Ishikawa (cell line): ENCODE results near the gene SRC.

Experiments used
- CEBPB ChIP-seq: IDR thresholded peaks from 2 replicates; pipeline ENCODE4 v1.6.1; 2012
- CREB1 ChIP-seq: IDR thresholded peaks from 2 replicates; pipeline ENCODE4 v1.6.1; 2012; ENCODE audit warnings: low read depth
- EGR1 ChIP-seq: IDR thresholded peaks from 2 replicates; pipeline ENCODE4 v1.6.1; 2012
- EP300 ChIP-seq: IDR thresholded peaks from 2 replicates; pipeline ENCODE4 v1.6.1; 2012; ENCODE audit warnings: borderline replicate concordance
- FOXM1 ChIP-seq: IDR thresholded peaks from 2 replicates; pipeline ENCODE4 v1.6.1; 2012; ENCODE audit warnings: low read depth, borderline replicate concordance
- NFIC ChIP-seq: IDR thresholded peaks from 2 replicates; pipeline ENCODE4 v1.6.1; 2012
- RAD21 ChIP-seq: IDR thresholded peaks from 2 replicates; pipeline ENCODE4 v1.6.1; 2012; ENCODE audit warnings: low read depth
- TAF1 ChIP-seq: IDR thresholded peaks from 2 replicates; pipeline ENCODE4 v1.6.1; 2012; ENCODE audit warnings: low read depth, mild to moderate bottlenecking
- TCF12 ChIP-seq: IDR thresholded peaks from 2 replicates; pipeline ENCODE4 v1.6.1; 2012; ENCODE audit warnings: low read depth
- TEAD4 ChIP-seq: IDR thresholded peaks from 2 replicates; pipeline ENCODE4 v1.6.1; 2012
- USF1 ChIP-seq: IDR thresholded peaks from 2 replicates; pipeline ENCODE4 v1.6.1; 2012
- YY1 ChIP-seq: IDR thresholded peaks from 2 replicates; pipeline ENCODE4 v1.6.1; 2012; ENCODE audit warnings: low read depth
- ZBTB7A ChIP-seq: IDR thresholded peaks from 2 replicates; pipeline ENCODE4 v1.6.1; 2012; ENCODE audit warnings: low read depth
- TF ChIP-seq, protein P1 (sequence below): IDR thresholded peaks from 2 replicates; pipeline ENCODE4 v1.6.1; 2012; ENCODE audit warnings: low read depth, mild to moderate bottlenecking
- TF ChIP-seq, protein P2 (sequence below): IDR thresholded peaks from 2 replicates; pipeline ENCODE4 v1.6.1; 2012

The SRC gene

GRCh38 chr20:37353285-37353849 is 7.4 kb downstream of the SRC start:
- TF ChIP-seq CEBPB (no peak), YY1 (no peak), CREB1 (no peak), TAF1 (no peak), FOXM1 (no peak), TCF12 (no peak), EGR1 (no peak), RAD21 (no peak), EP300 (no peak), USF1 (no peak), TEAD4 (no peak), NFIC (no peak), ZBTB7A (no peak)
- TF ChIP-seq, protein P1, sequence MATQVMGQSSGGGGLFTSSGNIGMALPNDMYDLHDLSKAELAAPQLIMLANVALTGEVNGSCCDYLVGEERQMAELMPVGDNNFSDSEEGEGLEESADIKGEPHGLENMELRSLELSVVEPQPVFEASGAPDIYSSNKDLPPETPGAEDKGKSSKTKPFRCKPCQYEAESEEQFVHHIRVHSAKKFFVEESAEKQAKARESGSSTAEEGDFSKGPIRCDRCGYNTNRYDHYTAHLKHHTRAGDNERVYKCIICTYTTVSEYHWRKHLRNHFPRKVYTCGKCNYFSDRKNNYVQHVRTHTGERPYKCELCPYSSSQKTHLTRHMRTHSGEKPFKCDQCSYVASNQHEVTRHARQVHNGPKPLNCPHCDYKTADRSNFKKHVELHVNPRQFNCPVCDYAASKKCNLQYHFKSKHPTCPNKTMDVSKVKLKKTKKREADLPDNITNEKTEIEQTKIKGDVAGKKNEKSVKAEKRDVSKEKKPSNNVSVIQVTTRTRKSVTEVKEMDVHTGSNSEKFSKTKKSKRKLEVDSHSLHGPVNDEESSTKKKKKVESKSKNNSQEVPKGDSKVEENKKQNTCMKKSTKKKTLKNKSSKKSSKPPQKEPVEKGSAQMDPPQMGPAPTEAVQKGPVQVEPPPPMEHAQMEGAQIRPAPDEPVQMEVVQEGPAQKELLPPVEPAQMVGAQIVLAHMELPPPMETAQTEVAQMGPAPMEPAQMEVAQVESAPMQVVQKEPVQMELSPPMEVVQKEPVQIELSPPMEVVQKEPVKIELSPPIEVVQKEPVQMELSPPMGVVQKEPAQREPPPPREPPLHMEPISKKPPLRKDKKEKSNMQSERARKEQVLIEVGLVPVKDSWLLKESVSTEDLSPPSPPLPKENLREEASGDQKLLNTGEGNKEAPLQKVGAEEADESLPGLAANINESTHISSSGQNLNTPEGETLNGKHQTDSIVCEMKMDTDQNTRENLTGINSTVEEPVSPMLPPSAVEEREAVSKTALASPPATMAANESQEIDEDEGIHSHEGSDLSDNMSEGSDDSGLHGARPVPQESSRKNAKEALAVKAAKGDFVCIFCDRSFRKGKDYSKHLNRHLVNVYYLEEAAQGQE: no peak
- TF ChIP-seq, protein P2, sequence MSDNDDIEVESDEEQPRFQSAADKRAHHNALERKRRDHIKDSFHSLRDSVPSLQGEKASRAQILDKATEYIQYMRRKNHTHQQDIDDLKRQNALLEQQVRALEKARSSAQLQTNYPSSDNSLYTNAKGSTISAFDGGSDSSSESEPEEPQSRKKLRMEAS: no peak

DNA sequence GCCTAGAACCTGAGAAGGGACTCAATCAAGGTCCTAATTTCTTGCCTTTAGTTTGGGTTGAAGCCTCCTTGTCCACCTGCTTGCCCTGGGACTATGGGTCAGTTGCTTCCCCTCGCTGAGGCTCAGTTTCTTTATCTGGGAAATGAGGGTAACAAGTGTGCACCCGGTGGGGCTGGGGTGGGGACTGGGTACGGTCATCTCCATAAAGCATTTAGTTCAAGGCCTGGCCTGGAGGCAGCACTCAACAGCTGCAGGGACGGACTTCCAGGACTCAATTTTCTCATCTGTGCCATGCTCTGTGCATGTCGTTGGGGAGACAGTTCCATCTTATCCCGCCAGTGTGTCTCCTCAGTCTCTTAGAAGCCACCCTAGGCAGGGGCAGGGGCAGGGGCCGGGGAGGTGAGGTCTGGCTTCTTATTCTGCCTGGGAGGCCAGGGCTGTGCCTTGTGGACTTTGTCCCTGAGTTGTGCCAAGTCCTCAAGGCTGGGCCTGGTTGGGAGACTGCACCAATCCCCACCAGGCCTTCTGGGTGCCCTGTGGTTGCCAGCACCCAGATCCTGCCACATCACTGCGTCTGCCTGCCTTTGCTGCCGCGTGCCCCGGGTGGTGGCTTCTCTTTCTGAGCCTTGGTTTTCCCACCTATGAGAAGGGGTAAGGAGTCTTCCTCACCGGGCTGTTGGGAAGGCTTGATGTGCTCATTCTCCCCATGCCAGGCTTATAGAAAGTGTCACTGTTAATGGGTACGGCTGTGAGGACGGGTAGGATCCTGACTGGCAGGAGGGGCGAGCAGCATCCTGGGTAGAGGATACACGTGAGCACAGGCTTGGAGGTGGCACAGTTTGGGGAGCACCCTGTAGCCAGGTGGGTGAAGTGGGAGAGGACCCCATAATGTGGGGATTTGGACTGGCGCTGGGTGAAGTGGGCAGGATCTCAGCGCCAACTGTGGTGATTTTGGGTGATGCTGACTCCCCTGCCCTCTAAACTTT is 8.6 kb downstream of the SRC start:
- no peak for TF ChIP-seq YY1
- no peak for TF ChIP-seq TAF1
- no peak for TF ChIP-seq CREB1
- TF ChIP-seq, protein P2: no peak
- TF ChIP-seq, protein P1: no peak
- TF ChIP-seq RAD21: no peak
- TF ChIP-seq EGR1: no peak
- no peak for TF ChIP-seq USF1
- TF ChIP-seq FOXM1: no peak
- no peak for TF ChIP-seq TCF12
- TF ChIP-seq CEBPB: no peak
- TF ChIP-seq NFIC: no peak
- TF ChIP-seq TEAD4: no peak
- TF ChIP-seq EP300: no peak
- TF ChIP-seq ZBTB7A: no peak

DNA sequence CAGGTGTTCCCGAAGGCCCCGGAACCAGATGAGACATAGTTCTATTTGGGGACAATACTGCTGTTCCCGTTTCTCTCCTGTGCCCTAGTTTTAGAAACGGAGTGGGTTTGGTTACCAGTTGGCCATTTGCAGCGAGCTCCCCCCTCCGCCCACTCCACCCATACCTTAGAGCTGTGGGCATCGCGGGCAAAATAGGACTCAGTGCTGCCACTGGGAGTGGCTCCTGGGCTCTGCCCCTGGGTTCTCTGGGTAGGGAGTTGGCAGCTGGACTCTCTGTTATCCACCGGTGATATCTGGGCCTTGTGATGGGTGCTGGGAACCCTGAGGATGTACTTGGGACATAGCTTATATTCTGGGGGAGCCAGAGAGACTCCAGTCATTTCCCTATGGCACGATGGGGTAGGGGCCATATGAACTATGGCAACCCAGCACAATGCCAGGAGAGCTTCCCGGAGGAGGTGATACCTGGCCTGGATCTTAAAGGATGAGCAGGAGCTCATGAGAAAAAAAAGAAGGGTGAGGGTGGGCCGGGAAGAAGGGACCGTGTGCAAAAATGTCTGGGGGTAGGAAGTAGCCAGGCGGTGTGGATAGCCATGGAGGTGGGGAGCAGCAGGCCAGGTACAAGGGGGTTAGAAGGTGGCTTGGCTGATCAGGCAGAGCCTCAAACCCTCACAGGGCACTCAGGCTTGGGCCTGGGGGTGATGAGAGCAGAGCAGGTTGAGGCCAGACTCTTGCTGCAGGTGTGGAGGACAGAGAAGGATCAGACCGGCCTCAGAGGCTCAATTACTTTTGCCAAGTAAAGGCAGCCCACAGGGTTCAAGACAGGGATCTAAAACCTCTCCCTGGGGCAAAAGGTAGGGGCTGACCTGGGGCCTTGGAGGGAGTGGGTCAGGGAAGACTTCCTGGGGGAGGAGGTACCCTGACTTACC is 9.6 kb downstream of the SRC start:
- TF ChIP-seq, protein P2: no peak
- TF ChIP-seq TEAD4: no peak
- TF ChIP-seq, protein P1: no peak
- TF ChIP-seq RAD21: no peak
- no peak for TF ChIP-seq ZBTB7A
- no peak for TF ChIP-seq EP300
- no peak for TF ChIP-seq USF1
- TF ChIP-seq EGR1: no peak
- TF ChIP-seq NFIC: no peak
- no peak for TF ChIP-seq CEBPB
- TF ChIP-seq FOXM1: no peak
